ENCODE data around the gene CREB1.

CREB1 gene

DNA sequence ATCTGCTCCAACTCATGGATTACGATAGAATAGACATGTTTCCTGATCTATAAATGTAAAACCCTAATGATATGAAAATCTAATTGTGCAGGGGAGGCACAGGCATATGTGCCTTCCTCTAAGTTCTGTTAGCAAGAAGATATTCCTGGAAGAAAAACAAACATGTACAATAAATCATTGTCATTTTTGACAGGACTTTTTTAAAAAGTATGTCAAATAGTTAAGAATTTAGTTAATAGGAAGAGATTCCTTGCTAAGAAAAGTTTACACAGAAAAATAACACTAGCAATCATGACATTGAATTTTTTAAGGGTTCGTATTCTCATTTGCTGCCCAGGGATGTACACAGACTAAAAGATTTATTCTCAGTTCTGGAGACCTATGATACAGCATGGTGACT lies 15.3 kb upstream of the CREB1 start:
- no peak overlapping the region for H3K27ac ChIP-seq
- TF ChIP-seq CTCF (conservative IDR thresholded peaks at IDR 0.05) = no peak

GRCh38 chr2:207515671-207516070 lies 14.1 kb upstream of the CREB1 start:
- TF ChIP-seq CTCF (conservative IDR thresholded peaks at IDR 0.05) = no peak
- no peak overlapping the region for H3K27ac ChIP-seq

- no peak for TF ChIP-seq CTCF (conservative IDR thresholded peaks at IDR 0.05)
- no peak overlapping the region for H3K27ac ChIP-seq
Measured at GRCh38 chr2:207516206-207516605, 13.6 kb upstream of the CREB1 start.

GRCh38 chr2:207523005-207523404 lies 6.8 kb upstream of the CREB1 start:
- no peak overlapping the region for H3K27ac ChIP-seq
- no peak for TF ChIP-seq CTCF (conservative IDR thresholded peaks at IDR 0.05)

DNA sequence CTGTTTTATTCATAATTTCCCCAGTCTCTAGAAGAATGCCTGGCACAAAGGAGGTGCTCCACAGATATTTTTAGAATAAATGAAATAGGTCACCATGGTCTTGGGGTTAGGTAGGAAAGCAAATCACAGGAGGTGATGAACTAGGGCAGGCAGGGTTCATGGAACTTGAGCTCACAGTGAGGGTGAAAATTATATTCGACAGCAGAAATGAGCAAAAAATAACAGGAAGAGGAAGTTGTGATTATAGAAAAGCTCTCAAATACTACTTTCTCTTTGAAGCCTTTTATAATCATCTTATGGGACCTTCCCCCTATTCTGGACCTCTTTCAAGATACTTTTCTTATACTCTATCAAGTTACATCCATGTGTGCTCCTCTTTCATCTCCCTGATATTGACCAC lies 4.5 kb upstream of the CREB1 start:
- no peak for TF ChIP-seq CTCF (conservative IDR thresholded peaks at IDR 0.05)

GRCh38 chr2:207528980-207529329 lies 807 bp upstream of the CREB1 start:
- TF ChIP-seq CTCF (conservative IDR thresholded peaks at IDR 0.05) = no peak
- peak overlapping the region; percentile 94 for H3K27ac ChIP-seq

More for the DNA sequence above, 4.5 kb upstream of the CREB1 start:
- H3K27ac ChIP-seq = no peak overlapping the region

- TF ChIP-seq CTCF (conservative IDR thresholded peaks at IDR 0.05) = no peak; the same call in 1 of the 2 replicates
- H3K27ac ChIP-seq = peak overlapping the region; percentile 94
Measured at GRCh38 chr2:207530160-207531031, 634 bp downstream of the CREB1 start.

Data from VCaP (cell line).